RWPE2 (cell line): ENCODE data around the gene LATS2.

Experiments
- ATAC-seq: fragments of 200-7000 bp; cut with Tn5 transposase; 3 replicates; pipeline ENCODE4 v1.9.1; 2021; ENCODE audit warnings: low read depth
- DNase-seq: peaks from one replicate; pipeline ENCODE4 v3.0.0-alpha.2; 2020; ENCODE audit warnings: low spot score
- H3K27ac ChIP-seq: fragments of 450-650 bp; 2 replicates; pipeline ENCODE4 v1.5.1; 2017; ENCODE audit warnings: mild to moderate bottlenecking; ENCODE audit not compliant: poor library complexity, severe bottlenecking
- H3K27me3 ChIP-seq: fragments of 250-450 bp; sonication (Bioruptor Pico); 2 replicates; pipeline ENCODE4 v1.5.1; 2021; ENCODE audit warnings: mild to moderate bottlenecking, moderate library complexity; ENCODE audit not compliant: insufficient read depth, poor library complexity, severe bottlenecking
- H3K36me3 ChIP-seq: fragments of 250-450 bp; sonication (Bioruptor Pico); 2 replicates; pipeline ENCODE4 v1.5.1; 2020; ENCODE audit warnings: low read depth, mild to moderate bottlenecking, moderate library complexity
- H3K4me1 ChIP-seq: fragments of 250-450 bp; sonication (Bioruptor Pico); 2 replicates; pipeline ENCODE4 v1.5.1; 2021; ENCODE audit warnings: mild to moderate bottlenecking, moderate library complexity; ENCODE audit not compliant: insufficient read depth, poor library complexity, severe bottlenecking
- H3K4me3 ChIP-seq: fragments of 250-450 bp; sonication (Bioruptor Pico); 2 replicates; pipeline ENCODE4 v1.5.1; 2021; ENCODE audit warnings: mild to moderate bottlenecking, moderate library complexity; ENCODE audit not compliant: severe bottlenecking
- H3K9me3 ChIP-seq: fragments of 250-450 bp; sonication (Bioruptor Pico); 2 replicates; pipeline ENCODE4 v1.5.1; 2021; ENCODE audit warnings: mild to moderate bottlenecking, moderate library complexity; ENCODE audit not compliant: severe bottlenecking
- CTCF ChIP-seq: fragments of 450-650 bp; IDR thresholded peaks from one replicate; pipeline ENCODE4 v1.5.1; 2017; ENCODE audit warnings: mild to moderate bottlenecking, moderate library complexity; ENCODE audit not compliant: poor library complexity, severe bottlenecking

LATS2 gene

GRCh38 chr13:20974981-20975585 lies 86.3 kb downstream of the LATS2 start:
- ATAC-seq (no peak), DNase-seq (no peak)
- Histone ChIP-seq H3K27me3 (no peaks in the 10 kb centered on the region), H3K4me3 (no peak overlapping the region), H3K9me3 (no peaks in the 10 kb centered on the region), H3K36me3 (peaks cover 63% of the 10 kb centered on the region), H3K4me1 (no peaks in the 10 kb centered on the region), H3K27ac (no peak overlapping the region)
- no peak for TF ChIP-seq CTCF

- H3K9me3 ChIP-seq, result no peaks in the 10 kb centered on the region
- H3K4me3 ChIP-seq, result no peak overlapping the region
- no peaks in the 10 kb centered on the region for H3K4me1 ChIP-seq
- no peaks in the 10 kb centered on the region for H3K27me3 ChIP-seq
- ATAC-seq (no peak), DNase-seq (no peak)
- H3K27ac ChIP-seq, result no peak overlapping the region
- no peak for TF ChIP-seq CTCF
- peaks cover 53% of the 10 kb centered on the region for H3K36me3 ChIP-seq
These were observed 87.4 kb downstream of the LATS2 start for GRCh38 chr13:20973886-20974425.

- no peak overlapping the region for H3K27ac ChIP-seq
- no peaks in the 10 kb centered on the region for H3K9me3 ChIP-seq
- DNase-seq (no peak), ATAC-seq (no peak)
- no peak overlapping the region for H3K4me3 ChIP-seq
- H3K27me3 ChIP-seq, result no peaks in the 10 kb centered on the region
- no peak for TF ChIP-seq CTCF
- no peaks in the 10 kb centered on the region for H3K4me1 ChIP-seq
- H3K36me3 ChIP-seq, result peaks cover 41% of the 10 kb centered on the region
These were observed 88.7 kb downstream of the LATS2 start for GRCh38 chr13:20972731-20973130.

GRCh38 chr13:20969182-20969581 lies 92.2 kb downstream of the LATS2 start:
- Histone ChIP-seq H3K4me1 (no peaks in the 10 kb centered on the region), H3K27ac (no peak overlapping the region), H3K36me3 (peaks cover 15% of the 10 kb centered on the region), H3K4me3 (no peak overlapping the region), H3K27me3 (no peaks in the 10 kb centered on the region), H3K9me3 (no peaks in the 10 kb centered on the region)
- no peak for DNase-seq
- ATAC-seq, result peak; percentile 56; the same call in 1 of the 3 replicates
- no peak for TF ChIP-seq CTCF

- Histone ChIP-seq H3K36me3 (peaks cover 11% of the 10 kb centered on the region), H3K4me1 (no peaks in the 10 kb centered on the region), H3K27ac (no peak overlapping the region), H3K9me3 (no peaks in the 10 kb centered on the region), H3K27me3 (no peaks in the 10 kb centered on the region), H3K4me3 (no peak overlapping the region)
- no peak for TF ChIP-seq CTCF
- ATAC-seq (no peak), DNase-seq (no peak)
These were observed 92.6 kb downstream of the LATS2 start for GRCh38 chr13:20968745-20969144.
